Posterior cingulate gyrus (tissue), 11 donors: ENCODE results near the gene SLC16A4.

Experiments used
- DNase-seq, 10 donors: peaks; one replicate each; pipeline versions ENCODE4 v3.0.0 to v3.0.0-alpha.2; 2020 to 2021; ENCODE audit warnings: mixed read lengths in 3 of 10
- intact Hi-C: fragments of 100-400 bp; cut with DNase I; formaldehyde crosslinking; loops from one replicate; pipeline ENCODE4 v1.15.1; 2023

The SLC16A4 gene

DNA sequence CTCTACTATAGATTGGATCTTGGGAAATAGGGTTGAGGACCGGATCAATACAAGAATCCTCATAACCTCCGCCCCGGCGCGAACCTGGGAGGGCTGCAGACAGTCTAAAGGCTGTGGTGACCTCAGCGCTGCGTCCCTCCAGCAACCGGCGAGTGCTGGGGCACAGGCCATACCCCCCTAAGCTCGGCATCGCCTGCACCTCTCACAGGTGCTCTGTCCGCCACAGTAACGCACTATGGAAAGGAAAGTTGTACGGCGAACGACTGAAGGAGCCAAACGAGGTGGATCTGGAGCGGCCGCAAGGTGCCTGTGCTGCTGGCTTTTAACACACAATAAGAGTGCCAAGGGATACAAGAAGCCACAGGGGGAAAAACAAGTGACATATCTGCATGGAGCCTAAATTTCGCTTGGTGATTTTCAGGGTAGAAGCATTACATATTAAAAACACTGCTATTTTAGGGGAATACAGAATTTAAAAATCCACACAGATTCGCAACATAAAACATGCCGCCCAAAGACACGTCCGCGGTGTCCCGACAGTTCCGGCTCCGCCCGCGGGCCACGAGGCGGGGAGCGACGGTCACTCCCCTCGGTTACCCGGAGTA lies 53.0 kb downstream of the SLC16A4 start:
- DNase-seq: peak in 8 of 10 donors; percentile 3 to 83 (median 20)
- intact Hi-C loops: loop anchor here (1.0 to 2.0 kb wide), 2 partner anchors 69 to 303 kb away; partner anchors contain the start of genes LAMTOR5 and STRIP1

- intact Hi-C loops: no loop called here
- DNase-seq: no peak
These were observed 54.4 kb downstream of the SLC16A4 start for GRCh38 chr1:110336300-110337039.

DNA sequence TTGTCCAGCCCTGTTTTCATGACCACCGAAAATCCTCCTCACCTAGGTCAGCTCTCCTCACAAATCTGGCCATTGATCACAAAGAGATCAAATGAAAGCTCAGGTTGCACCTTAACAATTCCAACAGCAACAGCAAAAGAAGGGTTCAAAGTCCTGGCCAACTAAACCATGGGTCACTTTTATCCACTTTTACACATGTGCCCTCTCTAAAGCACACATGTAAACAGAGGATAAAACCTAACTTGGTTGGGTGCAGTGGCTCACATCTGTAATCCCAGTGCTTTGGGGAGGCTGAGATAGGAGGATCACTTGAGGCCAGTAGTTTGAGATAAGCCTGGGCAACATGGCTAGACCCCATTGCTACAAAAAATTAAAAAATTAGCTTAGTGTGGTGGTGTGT lies 55.6 kb downstream of the SLC16A4 start:
- no peak for DNase-seq

DNA sequence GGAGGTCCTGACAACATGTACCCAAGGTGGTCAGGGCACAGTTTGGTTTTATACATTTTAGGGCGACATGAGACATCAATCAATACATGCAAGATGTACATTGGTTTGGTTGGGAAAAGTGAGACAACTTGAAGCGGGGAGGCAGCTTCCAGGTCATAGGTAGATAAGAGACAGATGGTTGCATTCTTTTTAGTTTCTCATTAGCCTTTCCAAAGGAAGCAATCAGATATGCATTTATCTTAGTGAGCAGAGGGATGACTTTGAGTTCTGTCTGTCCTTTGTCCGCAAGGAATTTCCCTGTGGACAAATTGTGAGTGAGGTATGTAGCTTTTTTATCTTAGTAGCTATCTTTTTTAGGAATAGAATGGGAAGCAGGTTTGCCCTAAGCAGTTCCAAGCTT lies 62.1 kb downstream of the SLC16A4 start:
- intact Hi-C loops: no loop called here
- no peak for DNase-seq

More for the DNA sequence above, 55.6 kb downstream of the SLC16A4 start:
- intact Hi-C loops: no loop called here

GRCh38 chr1:110328274-110328673 lies 62.6 kb downstream of the SLC16A4 start:
- intact Hi-C loops: no loop called here
- DNase-seq: no peak

- DNase-seq: no peak
- intact Hi-C loops: no loop called here
These were observed 64.0 kb downstream of the SLC16A4 start for GRCh38 chr1:110326826-110327225.

- no peak for DNase-seq
- intact Hi-C loops: no loop called here
These were observed 66.2 kb downstream of the SLC16A4 start for GRCh38 chr1:110324667-110325066.

- no peak for DNase-seq
- intact Hi-C loops: no loop called here
These were observed 69.0 kb downstream of the SLC16A4 start for GRCh38 chr1:110321846-110322245.

DNA sequence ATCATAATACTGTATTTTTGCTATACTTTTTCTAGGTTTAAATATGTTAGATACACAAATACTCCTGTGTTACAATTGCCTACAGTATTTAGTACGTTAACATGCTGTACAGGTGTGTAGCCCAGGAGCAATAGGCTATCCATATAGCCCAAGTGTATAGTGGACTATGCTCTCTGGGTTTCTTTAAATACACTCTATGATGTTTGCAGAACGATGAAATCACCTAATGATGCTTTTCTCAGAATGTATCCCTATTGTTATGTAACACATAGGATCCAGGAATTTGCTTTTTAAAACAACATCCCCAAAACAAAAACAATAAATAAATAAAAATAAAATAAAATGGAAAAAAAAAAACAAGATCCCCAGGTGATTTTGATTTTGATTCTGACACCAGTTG lies 69.8 kb downstream of the SLC16A4 start:
- DNase-seq: no peak
- intact Hi-C loops: no loop called here

DNA sequence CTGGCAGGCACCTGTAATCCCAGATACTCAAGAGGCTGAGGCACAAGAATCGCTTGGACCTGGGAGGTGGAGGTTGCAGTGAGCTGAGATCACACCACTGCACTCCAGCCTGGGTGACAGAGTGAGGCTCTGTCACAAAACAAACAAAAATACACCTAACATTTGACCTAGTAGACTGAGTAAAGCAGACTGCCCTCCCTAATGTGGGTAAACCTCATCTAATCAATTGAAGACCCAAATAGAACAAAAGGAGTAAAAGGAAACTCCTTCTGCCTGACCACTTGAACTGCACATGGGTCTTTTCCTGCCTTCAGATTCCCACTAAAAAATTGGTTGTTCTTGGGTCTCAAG lies 70.7 kb downstream of the SLC16A4 start:
- DNase-seq: no peak
- intact Hi-C loops: no loop called here

DNA sequence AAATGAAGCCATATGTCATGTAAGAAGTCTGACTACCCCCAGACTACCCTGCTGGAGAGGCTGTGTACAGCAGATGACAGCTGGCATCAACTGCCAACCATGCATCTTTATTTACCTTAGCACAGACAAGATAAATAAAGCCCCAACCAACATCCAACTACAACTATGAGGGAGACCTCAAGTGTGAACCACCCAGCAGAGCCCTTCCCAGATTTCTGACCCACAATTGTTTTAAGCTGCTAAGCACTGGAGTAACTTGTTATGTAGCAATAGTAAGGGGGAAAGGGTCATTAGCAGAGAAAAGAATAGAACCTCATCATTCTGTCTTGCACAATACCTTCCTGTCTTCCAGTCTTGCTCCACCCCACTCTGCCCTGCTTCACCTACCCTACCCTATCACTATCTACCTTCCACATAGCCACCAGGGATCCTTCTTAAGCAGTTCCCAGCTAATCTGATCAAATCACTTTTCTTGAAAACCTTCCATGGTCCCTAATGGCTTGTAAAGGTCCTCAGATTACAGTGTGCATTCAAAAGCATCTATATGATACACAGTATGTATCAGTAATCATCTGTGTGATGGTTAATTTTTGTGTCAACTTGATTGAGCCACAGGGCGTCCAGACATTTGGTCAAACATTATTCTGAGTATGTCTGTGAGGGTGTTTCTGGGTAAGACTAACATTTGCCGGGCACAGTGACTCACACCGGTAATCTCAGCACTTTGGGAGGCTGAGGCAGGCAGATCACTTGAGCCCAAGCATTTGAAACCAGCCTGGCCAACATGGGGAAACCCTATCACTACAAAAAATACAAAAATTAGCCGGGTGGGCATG lies 71.3 kb downstream of the SLC16A4 start:
- intact Hi-C loops: no loop called here
- no peak for DNase-seq

- intact Hi-C loops: no loop called here
- no peak for DNase-seq
These were observed 72.8 kb downstream of the SLC16A4 start for GRCh38 chr1:110318046-110318445.

DNA sequence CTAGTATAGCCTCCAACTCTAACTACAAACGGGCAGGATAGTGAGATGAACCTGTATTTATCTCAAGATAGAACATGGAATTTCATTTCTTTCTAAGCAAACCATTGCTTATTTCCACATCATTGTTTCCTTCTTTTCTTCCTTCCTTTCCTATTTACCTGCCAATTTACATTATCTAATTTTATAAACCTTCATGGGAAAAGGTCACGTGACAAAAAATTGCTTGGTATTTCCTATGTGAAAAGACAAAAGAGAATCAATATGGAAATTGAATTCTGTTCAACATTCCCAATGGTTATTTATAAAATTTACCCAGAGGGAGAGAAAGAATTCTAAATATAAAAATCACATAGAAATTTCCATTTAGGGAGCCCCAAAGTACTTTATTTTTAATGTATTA lies 74.1 kb downstream of the SLC16A4 start:
- intact Hi-C loops: no loop called here

More for the DNA sequence above, 74.1 kb downstream of the SLC16A4 start:
- no peak for DNase-seq
